Loucy (cell line): ENCODE results near the gene IFT122.

Experiments
- H2AFZ ChIP-seq: fragments of 200-600 bp; sonication (generic); 2 replicates; pipeline ENCODE4 v1.6.0; 2016; ENCODE audit warnings: antibody characterized with exemption, mild to moderate bottlenecking, low read length, moderate library complexity
- H3F3A ChIP-seq: fragments of 200-600 bp; 2 replicates; pipeline ENCODE4 v1.6.0; 2016; ENCODE audit warnings: antibody characterized with exemption, low read depth, mild to moderate bottlenecking
- H3K27me3 ChIP-seq: fragments of 200-600 bp; sonication (generic); 2 replicates; pipeline ENCODE4 v1.6.1; 2014; ENCODE audit warnings: low read length, mild to moderate bottlenecking; ENCODE audit not compliant: insufficient read depth, poor library complexity, severe bottlenecking
- H3K36me3 ChIP-seq: fragments of 200-600 bp; sonication (generic); 2 replicates; pipeline ENCODE4 v1.6.1; 2016; ENCODE audit warnings: low read length; ENCODE audit not compliant: insufficient read depth
- H3K4me1 ChIP-seq: fragments of 200-600 bp; sonication (generic); 2 replicates; pipeline ENCODE4 v1.5.1; 2014; ENCODE audit warnings: low read length, mild to moderate bottlenecking; ENCODE audit not compliant: insufficient read depth, poor library complexity, severe bottlenecking
- H3K4me2 ChIP-seq: fragments of 200-600 bp; sonication (generic); 2 replicates; pipeline ENCODE4 v1.6.0; 2014; ENCODE audit warnings: antibody characterized with exemption, low read length, low read depth, mild to moderate bottlenecking; ENCODE audit not compliant: poor library complexity, severe bottlenecking
- H3K4me3 ChIP-seq: fragments of 200-600 bp; sonication (generic); 2 replicates; pipeline ENCODE4 v1.5.1; 2014; ENCODE audit warnings: low read length, mild to moderate bottlenecking, mixed read lengths; ENCODE audit not compliant: poor library complexity, severe bottlenecking
- H3K79me2 ChIP-seq: fragments of 200-600 bp; sonication (generic); 2 replicates; pipeline ENCODE4 v1.6.1; 2014; ENCODE audit warnings: low read length; ENCODE audit not compliant: insufficient read depth
- H3K9ac ChIP-seq: fragments of 200-600 bp; sonication (generic); 2 replicates; pipeline ENCODE4 v1.6.0; 2014; ENCODE audit warnings: mild to moderate bottlenecking, low read depth, low read length, moderate library complexity; ENCODE audit not compliant: poor library complexity, severe bottlenecking
- H3K9me2 ChIP-seq: fragments of 200-600 bp; sonication (generic); replicated peaks from 2 replicates; pipeline ENCODE4 v1.6.1; 2016; ENCODE audit warnings: low read depth, low read length, mixed read lengths
- H3K9me3 ChIP-seq: fragments of 200-600 bp; sonication (generic); 2 replicates; pipeline ENCODE4 v1.6.1; 2014; ENCODE audit warnings: mild to moderate bottlenecking, antibody characterized with exemption, low read length, low read depth; ENCODE audit not compliant: insufficient read depth
- H4K20me1 ChIP-seq: fragments of 200-600 bp; sonication (generic); 2 replicates; pipeline ENCODE4 v1.6.0; 2014; ENCODE audit warnings: antibody characterized with exemption, low read length, mild to moderate bottlenecking; ENCODE audit not compliant: insufficient read depth, poor library complexity, severe bottlenecking
- EZH2phosphoT487 ChIP-seq: fragments of 200-600 bp; IDR thresholded peaks from 2 replicates; pipeline ENCODE4 v1.6.1; 2018; ENCODE audit warnings: antibody characterized with exemption, mild to moderate bottlenecking, moderate library complexity, borderline replicate concordance
- TF ChIP-seq, protein P1 (sequence below): fragments of 200-600 bp; sonication (generic); conservative IDR thresholded peaks from 2 replicates; pipeline ENCODE4 v1.5.1; 2014; ENCODE audit warnings: mild to moderate bottlenecking, antibody characterized with exemption, low read length

IFT122 gene

DNA sequence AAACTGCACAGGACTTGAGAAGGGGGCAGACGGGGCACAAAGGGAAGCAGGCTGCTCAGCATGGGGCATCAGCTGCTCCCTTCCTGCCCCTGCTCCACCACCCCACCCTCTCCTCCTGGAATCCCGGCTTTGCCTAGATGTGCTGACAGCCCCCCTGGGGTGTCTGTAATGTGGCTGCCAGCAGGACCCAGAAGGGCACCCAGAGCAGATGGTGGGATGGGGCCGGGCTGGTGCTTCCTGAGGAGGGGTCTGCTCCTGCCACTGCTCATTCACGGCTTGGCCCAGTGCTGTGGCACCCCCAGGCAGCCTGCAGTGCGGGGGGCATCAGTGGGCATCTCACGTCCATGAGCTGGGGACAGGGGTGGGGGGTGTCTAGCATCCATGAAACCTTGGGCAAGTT lies 113.1 kb downstream of the IFT122 start:
- Histone ChIP-seq H3K4me1 (peaks cover 2% of the 10 kb centered on the region), H4K20me1 (no peaks in the 10 kb centered on the region), H3K4me2 (no peak overlapping the region), H3F3A (no peaks in the 10 kb centered on the region), H2AFZ (no peak overlapping the region), H3K9me3 (no peaks in the 10 kb centered on the region), H3K36me3 (peaks cover 14% of the 10 kb centered on the region; the same call in 1 of the 2 replicates), H3K79me2 (no peaks in the 10 kb centered on the region), H3K9me2 (no peaks in the 10 kb centered on the region), H3K27me3 (no peaks in the 10 kb centered on the region), H3K4me3 (no peak overlapping the region), H3K9ac (no peak overlapping the region)
- TF ChIP-seq, protein P1, sequence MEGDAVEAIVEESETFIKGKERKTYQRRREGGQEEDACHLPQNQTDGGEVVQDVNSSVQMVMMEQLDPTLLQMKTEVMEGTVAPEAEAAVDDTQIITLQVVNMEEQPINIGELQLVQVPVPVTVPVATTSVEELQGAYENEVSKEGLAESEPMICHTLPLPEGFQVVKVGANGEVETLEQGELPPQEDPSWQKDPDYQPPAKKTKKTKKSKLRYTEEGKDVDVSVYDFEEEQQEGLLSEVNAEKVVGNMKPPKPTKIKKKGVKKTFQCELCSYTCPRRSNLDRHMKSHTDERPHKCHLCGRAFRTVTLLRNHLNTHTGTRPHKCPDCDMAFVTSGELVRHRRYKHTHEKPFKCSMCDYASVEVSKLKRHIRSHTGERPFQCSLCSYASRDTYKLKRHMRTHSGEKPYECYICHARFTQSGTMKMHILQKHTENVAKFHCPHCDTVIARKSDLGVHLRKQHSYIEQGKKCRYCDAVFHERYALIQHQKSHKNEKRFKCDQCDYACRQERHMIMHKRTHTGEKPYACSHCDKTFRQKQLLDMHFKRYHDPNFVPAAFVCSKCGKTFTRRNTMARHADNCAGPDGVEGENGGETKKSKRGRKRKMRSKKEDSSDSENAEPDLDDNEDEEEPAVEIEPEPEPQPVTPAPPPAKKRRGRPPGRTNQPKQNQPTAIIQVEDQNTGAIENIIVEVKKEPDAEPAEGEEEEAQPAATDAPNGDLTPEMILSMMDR: no peak
- TF ChIP-seq EZH2phosphoT487: no peak

DNA sequence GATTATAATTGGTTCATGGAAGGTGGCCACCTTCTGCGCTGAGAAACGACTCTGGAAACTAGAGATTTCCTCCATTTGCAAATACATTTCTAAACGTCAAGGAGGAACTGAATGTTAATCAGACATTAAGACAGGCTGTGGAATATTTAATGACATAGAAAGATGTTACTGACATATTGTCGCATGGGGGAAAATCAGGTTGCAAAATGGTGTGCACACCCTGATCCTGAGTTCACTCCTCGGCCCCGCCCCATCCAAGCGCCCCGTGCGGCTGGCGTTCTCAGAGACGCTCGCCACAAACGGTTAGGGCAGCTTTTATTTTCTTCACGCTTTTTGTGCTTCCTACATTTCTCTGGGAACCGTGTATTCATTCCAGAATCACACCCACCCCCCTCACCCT lies 113.7 kb downstream of the IFT122 start:
- Histone ChIP-seq H3K36me3 (peaks cover 16% of the 10 kb centered on the region; the same call in 1 of the 2 replicates), H3K4me2 (no peak overlapping the region), H2AFZ (no peak overlapping the region), H3K9me3 (no peaks in the 10 kb centered on the region), H3K4me1 (peaks cover 7% of the 10 kb centered on the region), H3K9me2 (no peaks in the 10 kb centered on the region), H3K79me2 (no peaks in the 10 kb centered on the region), H4K20me1 (no peaks in the 10 kb centered on the region), H3K4me3 (no peak overlapping the region), H3F3A (no peaks in the 10 kb centered on the region), H3K27me3 (no peaks in the 10 kb centered on the region), H3K9ac (no peak overlapping the region)
- no peak for TF ChIP-seq EZH2phosphoT487
- TF ChIP-seq, protein P1: no peak

DNA sequence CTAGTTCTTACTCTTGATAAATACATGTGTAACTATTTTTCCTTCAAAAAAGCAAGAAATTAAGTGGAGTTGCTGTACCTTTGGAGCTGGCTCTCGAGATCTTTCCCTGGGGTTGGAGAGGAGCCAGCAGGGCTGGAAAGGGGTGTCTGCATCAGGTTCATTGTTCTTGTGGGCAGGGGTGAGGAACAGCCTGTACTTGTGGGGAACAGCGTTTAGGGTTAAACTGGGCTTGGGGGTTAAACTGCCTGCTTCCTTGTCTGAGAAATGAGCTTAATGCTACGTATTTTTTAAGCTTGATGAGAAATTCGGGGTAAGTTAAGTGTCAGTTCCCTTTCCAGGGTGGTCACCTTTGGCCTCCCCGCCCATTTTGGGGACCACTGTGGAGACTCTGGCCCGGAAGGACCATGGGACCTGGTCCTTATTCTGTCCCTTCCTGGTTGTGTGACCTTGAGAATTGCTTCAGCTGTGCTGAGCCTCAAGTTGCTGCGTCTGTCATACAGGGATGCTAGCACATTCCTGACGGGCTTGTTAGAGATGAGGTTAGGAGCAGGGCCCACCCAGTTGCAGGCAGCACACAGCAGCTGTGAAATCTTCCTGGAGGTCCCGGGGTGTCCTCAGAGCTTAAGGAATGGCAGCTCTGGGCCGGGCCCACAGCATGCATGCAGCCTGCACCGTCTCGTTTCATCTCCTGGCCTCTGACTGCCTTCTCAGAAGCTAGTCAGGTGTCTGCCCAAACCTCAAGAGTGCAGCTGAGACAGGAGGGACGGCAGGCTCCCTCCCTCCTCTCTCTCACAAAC lies 114.5 kb downstream of the IFT122 start:
- Histone ChIP-seq H3K79me2 (no peaks in the 10 kb centered on the region), H3K4me1 (peaks cover 15% of the 10 kb centered on the region), H3K9me3 (no peaks in the 10 kb centered on the region), H3K27me3 (no peaks in the 10 kb centered on the region), H3K9ac (no peak overlapping the region), H3F3A (no peaks in the 10 kb centered on the region), H4K20me1 (no peaks in the 10 kb centered on the region), H3K36me3 (peaks cover 20% of the 10 kb centered on the region; the same call in 1 of the 2 replicates), H3K4me2 (no peak overlapping the region), H3K9me2 (no peaks in the 10 kb centered on the region), H3K4me3 (no peak overlapping the region), H2AFZ (no peak overlapping the region)
- TF ChIP-seq EZH2phosphoT487: no peak
